BE2C (cell line): ENCODE measurements around the gene NPAS3.

Experiments used
- DNase-seq: peaks from one replicate; pipeline ENCODE4 v3.0.0-alpha.2; 2020
- H3K27me3 ChIP-seq: fragments of 250-450 bp; sonication (Bioruptor Pico); 2 replicates; pipeline ENCODE4 v1.5.1; 2020; ENCODE audit warnings: mild to moderate bottlenecking
- H3K36me3 ChIP-seq: fragments of 250-450 bp; sonication (Bioruptor Pico); 2 replicates; pipeline ENCODE4 v1.5.1; 2020; ENCODE audit warnings: mild to moderate bottlenecking
- H3K4me1 ChIP-seq: fragments of 250-450 bp; sonication (Bioruptor Pico); 2 replicates; pipeline ENCODE4 v1.5.1; 2020
- H3K4me3 ChIP-seq: 2 replicates; pipeline ENCODE4 v1.5.1; 2011; ENCODE audit warnings: low read depth, low read length
- H3K9me3 ChIP-seq: fragments of 250-450 bp; sonication (Bioruptor Pico); 2 replicates; pipeline ENCODE4 v1.5.1; 2020
- TF ChIP-seq, protein P1 (sequence below): IDR thresholded peaks from 2 replicates; pipeline ENCODE4 v1.5.1; 2012; ENCODE audit warnings: mild to moderate bottlenecking, low read depth, low read length

NPAS3 gene

DNA sequence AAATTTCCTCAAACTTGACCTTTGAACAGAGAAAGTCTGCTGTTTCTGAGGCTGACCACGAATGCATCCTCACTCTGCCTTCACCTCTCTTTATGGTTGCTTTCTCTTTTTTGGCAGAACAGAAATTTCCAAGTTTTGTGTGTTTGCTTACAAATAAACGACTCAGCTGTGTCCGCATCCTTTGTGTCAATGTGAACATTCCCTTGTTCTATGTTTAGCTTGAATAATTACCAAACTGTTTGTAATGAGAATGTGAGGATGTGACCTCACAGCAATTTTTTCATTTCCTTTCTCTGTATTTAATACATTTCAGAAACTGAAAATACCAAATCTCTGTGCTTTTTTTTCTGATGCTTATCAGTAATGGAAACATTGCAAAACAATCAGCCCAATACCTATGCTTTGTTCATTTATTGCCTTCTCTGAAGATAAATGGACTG lies 601.3 kb downstream of the NPAS3 start:
- TF ChIP-seq, protein P1, sequence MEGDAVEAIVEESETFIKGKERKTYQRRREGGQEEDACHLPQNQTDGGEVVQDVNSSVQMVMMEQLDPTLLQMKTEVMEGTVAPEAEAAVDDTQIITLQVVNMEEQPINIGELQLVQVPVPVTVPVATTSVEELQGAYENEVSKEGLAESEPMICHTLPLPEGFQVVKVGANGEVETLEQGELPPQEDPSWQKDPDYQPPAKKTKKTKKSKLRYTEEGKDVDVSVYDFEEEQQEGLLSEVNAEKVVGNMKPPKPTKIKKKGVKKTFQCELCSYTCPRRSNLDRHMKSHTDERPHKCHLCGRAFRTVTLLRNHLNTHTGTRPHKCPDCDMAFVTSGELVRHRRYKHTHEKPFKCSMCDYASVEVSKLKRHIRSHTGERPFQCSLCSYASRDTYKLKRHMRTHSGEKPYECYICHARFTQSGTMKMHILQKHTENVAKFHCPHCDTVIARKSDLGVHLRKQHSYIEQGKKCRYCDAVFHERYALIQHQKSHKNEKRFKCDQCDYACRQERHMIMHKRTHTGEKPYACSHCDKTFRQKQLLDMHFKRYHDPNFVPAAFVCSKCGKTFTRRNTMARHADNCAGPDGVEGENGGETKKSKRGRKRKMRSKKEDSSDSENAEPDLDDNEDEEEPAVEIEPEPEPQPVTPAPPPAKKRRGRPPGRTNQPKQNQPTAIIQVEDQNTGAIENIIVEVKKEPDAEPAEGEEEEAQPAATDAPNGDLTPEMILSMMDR: no peak
- Histone ChIP-seq H3K4me3 (no peak overlapping the region), H3K36me3 (no peaks in the 10 kb centered on the region), H3K4me1 (no peaks in the 10 kb centered on the region), H3K27me3 (no peaks in the 10 kb centered on the region), H3K9me3 (no peaks in the 10 kb centered on the region)
- no peak for DNase-seq

DNA sequence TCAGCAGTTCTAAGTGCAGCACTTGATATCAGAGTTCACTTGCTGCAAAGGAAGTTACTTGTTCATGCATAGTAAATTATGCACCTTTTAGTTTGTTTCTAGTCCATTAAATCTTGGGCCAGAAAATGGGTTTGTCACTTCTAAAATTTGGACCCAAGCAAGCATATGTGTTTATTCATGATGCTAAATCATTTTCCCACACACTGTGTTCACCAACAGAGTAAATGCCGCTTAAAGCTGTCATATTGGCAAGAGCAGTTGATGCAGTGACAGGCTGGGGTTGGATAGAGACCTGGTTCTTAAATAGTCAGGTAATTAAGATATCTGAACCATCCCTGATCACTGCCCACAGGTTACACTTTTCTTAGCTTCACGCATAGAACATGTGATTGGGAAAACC lies 602.5 kb downstream of the NPAS3 start:
- H3K4me3 ChIP-seq: no peak overlapping the region

DNA sequence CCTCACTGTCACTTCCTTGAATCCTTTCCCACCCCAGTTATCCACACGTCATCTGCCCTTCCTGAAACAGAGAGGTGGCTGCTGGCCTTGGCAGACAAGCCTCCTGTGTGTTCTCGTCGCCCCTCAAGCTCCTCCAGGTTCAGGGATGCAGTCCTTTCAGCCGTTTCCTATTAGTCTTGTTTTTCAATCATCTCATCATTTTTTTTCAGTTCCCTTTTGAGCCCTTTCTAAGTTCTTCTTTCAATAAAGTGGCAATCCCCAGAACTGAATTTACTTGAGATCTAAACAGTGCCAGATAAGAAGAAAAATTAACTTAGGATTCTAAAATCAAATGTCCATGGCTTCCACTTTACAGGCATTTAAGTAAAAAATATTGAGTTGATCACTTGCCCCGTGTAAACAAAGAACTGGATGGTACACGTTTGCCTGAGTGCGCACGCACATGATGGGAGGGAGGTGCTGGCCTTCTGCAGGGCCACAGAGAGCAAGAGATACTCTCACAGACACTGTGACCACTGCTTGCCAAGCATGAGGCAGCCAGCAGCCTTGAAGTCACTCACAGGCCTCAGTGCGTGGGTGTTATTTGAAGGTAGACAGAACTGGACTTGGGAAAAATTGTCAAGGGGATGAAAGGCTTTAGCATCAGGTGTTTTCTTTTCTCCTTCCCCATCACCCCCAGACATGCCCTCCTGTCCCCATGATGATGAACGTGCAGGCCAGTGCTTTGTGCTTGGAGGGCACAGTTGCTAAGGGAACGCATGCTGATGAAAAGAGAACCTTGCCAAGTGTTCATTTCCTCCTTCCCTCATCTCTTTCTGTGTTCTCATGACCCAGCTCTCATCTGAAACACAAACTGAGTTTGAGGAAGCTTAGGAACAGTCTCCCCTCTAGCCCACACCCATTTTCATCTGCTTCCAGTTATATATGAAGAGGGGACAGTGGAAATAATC lies 603.9 kb downstream of the NPAS3 start:
- TF ChIP-seq, protein P1: no peak
- H3K4me1 ChIP-seq: no peaks in the 10 kb centered on the region

More for the DNA sequence above, 602.5 kb downstream of the NPAS3 start:
- TF ChIP-seq, protein P1: no peak
- no peaks in the 10 kb centered on the region for H3K27me3 ChIP-seq
- no peaks in the 10 kb centered on the region for H3K36me3 ChIP-seq
- H3K9me3 ChIP-seq: no peaks in the 10 kb centered on the region
- no peaks in the 10 kb centered on the region for H3K4me1 ChIP-seq
- DNase-seq: no peak

DNA sequence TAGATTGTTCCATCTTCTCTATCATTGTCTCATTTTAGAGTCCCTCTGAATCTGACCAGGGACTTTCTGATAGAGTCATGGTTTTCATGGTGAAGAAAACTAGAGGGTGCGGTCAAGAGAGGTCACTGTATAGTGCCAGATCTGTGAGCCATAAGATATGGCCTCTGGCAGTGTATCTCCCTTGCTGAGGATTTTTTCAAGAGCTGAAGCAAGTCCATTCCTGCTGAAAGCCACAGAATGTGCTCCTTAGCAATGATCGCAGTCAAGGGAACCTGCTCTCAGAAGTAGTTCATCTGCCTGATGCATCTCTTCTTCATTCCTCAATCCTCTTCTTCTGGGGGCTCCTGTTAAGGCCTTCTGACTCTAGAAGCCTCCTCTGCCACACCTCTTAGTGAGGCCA lies 607.0 kb downstream of the NPAS3 start:
- TF ChIP-seq, protein P1: no peak
- Histone ChIP-seq H3K4me1 (no peaks in the 10 kb centered on the region), H3K36me3 (no peaks in the 10 kb centered on the region), H3K4me3 (no peak overlapping the region), H3K9me3 (no peaks in the 10 kb centered on the region), H3K27me3 (no peaks in the 10 kb centered on the region)
- DNase-seq: no peak

More for the DNA sequence above, 603.9 kb downstream of the NPAS3 start:
- no peak for DNase-seq
- Histone ChIP-seq H3K4me3 (no peak overlapping the region), H3K36me3 (no peaks in the 10 kb centered on the region), H3K9me3 (no peaks in the 10 kb centered on the region), H3K27me3 (no peaks in the 10 kb centered on the region)

DNA sequence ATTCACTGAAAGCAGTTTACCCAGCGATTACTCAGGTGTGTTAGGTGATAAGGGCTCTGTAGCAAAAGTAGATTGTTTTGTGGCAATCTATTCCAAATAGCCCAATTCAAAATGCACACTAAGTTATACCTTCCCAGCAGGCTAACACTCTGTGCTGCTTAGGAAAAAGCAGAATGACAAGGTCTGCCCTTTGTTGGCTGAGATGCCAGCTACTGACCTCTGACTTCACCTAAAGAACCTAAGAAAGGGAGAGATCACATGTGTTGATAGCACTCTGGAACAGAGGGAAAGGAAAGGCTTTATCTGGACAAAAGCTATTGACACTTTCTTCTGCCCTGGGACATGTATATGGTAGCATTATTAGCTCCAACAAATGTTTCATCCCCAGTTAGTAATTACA lies 609.9 kb downstream of the NPAS3 start:
- H3K4me1 ChIP-seq: peaks cover under 1% of the 10 kb centered on the region; the same call in 1 of the 2 replicates
- no peak for DNase-seq
- no peak overlapping the region for H3K4me3 ChIP-seq
- H3K27me3 ChIP-seq: no peaks in the 10 kb centered on the region
- H3K9me3 ChIP-seq: no peaks in the 10 kb centered on the region
- TF ChIP-seq, protein P1: no peak
- H3K36me3 ChIP-seq: no peaks in the 10 kb centered on the region

DNA sequence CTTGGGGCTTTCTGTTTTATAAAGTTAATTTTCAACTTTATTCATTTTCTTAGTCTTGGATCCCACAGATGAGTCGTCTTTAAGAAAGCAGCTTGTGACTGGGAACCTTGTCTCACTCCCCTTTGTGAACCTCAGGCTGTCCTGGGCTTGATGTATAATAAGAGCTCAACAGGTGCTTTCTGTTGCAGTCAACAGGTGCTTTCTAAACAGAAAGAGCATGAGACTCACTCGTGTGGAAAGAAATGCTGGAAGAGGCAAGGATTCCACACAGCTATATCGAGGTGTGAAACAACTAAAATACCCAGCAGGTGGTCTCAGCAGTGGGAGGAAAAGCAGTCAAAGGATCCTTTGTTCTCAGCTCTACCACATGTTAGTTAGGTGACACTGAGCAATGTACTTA lies 613.3 kb downstream of the NPAS3 start:
- no peak for DNase-seq
- TF ChIP-seq, protein P1: no peak
- Histone ChIP-seq H3K4me1 (peaks cover 28% of the 10 kb centered on the region), H3K9me3 (no peaks in the 10 kb centered on the region), H3K27me3 (no peaks in the 10 kb centered on the region), H3K4me3 (no peak overlapping the region), H3K36me3 (no peaks in the 10 kb centered on the region)
